HG03159 (cell line): ENCODE data around the gene SMARCD2.
"Not testable (repeated sequence)": the region's sequence is repeated elsewhere in the genome, so short reads cannot be mapped to it uniquely, and the experiment has no call there.

Source experiments
- ATAC-seq: cut with Tn5 transposase; IDR thresholded peaks from one replicate; pipeline ENCODE4 v1.9.1; 2021; ENCODE audit warnings: mild to moderate bottlenecking, moderate library complexity; ENCODE audit not compliant: unreplicated experiment

SMARCD2 gene

GRCh38 chr17:63842540-63843386, at the start of gene SMARCD2:
TSS of gene SMARCD2 (minus strand) at chr17:63842685. CDS start at chr17:63842674, 11 bp downstream.
- ATAC-seq: peak; percentile 71

DNA sequence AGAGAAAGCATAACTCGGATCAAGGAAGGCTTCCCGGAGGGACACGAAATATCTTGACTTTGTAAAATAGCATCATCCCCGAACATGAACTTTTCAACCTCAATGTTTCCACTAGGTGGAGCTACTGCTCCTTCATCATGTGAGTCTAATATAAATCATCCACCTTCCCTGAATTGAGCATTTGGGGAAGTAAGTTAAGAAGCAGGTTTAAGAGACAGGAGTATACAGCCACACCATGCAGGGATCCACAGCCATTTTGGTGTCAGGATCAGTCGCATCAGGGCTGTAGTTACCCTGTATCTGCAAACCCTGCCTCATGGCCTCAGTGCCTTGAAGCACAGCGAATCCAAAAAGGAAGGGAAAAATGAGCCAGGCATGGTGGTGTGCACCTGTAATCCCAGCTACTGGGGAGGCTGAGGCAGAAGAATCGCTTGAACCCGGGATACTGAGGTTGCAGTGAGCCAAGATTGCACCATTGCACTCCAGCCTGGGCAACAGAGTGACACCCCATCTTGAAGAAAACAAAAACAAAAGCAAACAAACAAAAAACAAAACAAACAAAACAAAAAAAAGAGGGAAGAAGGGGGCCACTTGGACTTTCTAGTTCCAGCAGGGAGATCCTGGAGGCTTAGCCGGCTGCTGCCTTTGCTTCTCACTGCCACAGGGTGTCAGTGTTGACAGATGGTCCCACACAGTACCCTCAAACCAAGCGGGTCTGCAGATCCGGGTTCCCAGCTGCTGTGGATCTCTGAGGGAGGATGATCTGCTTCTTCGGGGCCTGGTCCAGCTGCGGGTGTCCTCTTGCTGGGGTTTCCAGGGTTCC, 46.8 kb upstream of the SMARCD2 start:
- not testable (repeated sequence) for ATAC-seq

- ATAC-seq: not testable (repeated sequence)
These were observed 42.6 kb upstream of the SMARCD2 start for GRCh38 chr17:63885119-63885518.

DNA sequence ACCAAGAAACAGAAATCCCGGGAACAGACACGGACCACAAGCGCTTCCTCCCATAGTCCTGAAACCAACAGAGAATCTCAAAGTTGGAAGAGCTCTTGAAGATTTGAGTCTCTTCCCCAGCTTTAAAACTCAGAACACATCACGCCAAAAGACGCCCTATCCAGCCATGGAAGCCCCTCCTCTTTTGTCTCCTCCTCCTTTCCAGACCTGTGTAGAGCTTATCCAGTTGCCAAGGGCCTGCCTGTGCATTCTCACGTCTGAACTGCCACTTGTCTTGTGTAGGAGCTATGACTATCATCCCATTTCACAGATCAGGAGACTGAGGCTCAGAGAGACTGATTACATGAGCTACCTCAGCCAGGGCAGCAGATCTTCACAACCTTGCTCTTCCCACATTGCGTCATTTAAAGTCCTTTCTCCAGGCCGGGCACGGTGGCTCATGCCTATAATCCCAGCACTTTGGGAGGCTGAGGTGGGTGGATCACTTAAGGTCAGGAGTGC, 40.2 kb upstream of the SMARCD2 start:
- ATAC-seq: not testable (repeated sequence)

DNA sequence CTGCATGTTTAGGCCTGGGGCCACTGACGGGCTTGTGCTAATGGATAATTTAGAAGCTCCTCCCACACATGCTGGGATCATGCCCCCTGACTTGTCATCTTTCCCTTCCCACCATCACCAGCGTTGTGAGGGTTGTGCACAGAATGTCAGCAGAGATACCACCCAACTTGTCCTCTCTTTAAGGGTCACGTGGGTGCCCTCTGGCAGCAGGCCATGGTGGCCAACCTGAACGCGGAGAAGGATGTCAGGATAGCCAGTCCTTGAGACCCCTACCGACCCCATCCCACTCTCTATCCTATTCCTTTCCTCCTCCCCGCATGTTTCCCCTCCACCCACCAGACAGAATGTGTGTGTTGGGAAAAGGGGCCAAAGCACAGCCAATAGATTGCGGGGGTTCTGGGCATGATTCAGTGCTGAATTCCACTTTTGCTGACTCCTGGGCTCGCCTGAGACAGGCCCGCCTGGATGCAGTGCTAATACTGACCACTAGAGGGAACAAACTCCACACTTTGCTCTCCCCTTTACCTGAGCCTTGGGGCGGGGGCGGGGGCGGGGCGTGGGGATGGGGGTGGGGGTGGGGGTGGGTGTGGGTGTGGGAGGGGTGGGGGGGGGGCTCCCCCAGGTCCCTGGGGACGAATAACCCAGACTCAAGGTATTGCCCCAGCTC, 39.6 kb upstream of the SMARCD2 start, which contains the start of gene GH2:
GH2 (minus strand) TSS at position 10 of the 667 bp plus-strand sequence. CDS start 143 bp downstream, outside the sequence.
- no peak for ATAC-seq

- ATAC-seq: not testable (repeated sequence)
These were observed 38.9 kb upstream of the SMARCD2 start for GRCh38 chr17:63881337-63881736.

DNA sequence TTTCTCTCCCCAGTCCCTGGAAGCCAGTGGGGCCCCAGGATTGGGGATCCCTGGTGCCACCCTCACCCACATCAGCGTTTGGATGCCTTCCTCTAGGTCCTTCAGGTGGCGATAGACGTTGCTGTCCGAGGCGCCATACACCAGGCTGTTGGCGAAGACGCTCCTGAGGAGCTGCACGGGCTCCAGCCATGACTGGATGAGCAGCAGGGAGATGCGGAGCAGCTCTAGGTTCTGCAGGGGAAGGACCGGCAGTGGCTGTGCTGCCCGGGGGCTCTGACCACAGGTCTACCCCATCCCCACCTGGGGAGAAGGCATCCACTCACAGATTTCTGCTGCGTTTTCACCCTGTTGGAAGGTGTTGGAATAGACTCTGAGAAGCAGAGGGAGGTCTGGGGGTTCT, 38.2 kb upstream of the SMARCD2 start:
- ATAC-seq: no peak

- not testable (repeated sequence) for ATAC-seq
These were observed 35.9 kb upstream of the SMARCD2 start for GRCh38 chr17:63878413-63878812.

- ATAC-seq: not testable (repeated sequence)
These were observed 32.2 kb upstream of the SMARCD2 start for GRCh38 chr17:63874693-63875092.

- not testable (repeated sequence) for ATAC-seq
These were observed 31.7 kb upstream of the SMARCD2 start for GRCh38 chr17:63874061-63874626.

- ATAC-seq: not testable (repeated sequence)
These were observed 31.1 kb upstream of the SMARCD2 start, which contains the start of gene CSH2 for GRCh38 chr17:63873577-63873976. TSS of gene CSH2 (minus strand) at chr17:63873677. CDS start at chr17:63873614, 63 bp downstream.

DNA sequence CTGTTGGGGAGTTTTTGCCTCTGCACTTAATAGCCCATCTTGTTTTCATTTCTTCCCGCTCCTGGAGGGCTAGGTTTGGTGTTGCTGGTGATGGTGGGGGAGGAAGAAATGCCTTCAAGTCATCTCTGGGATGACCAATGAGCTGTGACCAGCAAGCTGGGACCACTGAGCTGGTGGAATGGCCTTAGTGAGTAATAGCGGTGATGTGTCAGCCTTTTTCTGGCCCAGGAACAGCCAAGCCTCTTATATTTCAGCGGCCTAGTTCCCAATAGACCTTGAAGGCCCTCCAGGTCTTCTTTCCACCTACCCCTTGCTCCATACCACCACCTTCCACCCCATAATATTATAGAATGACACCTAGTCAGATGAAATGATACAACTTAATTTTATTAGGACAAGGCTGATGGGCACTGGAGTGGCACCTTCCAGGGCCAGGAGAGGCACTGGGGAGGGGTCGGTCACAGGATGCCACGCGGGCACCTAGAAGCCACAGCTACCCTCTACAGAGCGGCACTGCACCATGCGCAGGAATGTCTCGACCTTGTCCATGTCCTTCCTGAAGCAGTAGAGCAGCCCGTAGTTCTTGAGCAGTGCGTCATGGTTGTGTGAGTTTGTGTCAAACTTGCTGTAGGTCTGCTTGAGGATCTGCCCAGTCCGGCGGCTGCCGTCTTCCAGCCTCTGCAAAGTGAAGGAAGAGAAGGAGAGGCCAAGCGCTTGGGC, 29.3 kb upstream of the SMARCD2 start:
- not testable (repeated sequence) for ATAC-seq

- not testable (repeated sequence) for ATAC-seq
These were observed 27.8 kb upstream of the SMARCD2 start for GRCh38 chr17:63870292-63870665.

- ATAC-seq: not testable (repeated sequence)
These were observed 27.2 kb upstream of the SMARCD2 start for GRCh38 chr17:63869491-63870291.

DNA sequence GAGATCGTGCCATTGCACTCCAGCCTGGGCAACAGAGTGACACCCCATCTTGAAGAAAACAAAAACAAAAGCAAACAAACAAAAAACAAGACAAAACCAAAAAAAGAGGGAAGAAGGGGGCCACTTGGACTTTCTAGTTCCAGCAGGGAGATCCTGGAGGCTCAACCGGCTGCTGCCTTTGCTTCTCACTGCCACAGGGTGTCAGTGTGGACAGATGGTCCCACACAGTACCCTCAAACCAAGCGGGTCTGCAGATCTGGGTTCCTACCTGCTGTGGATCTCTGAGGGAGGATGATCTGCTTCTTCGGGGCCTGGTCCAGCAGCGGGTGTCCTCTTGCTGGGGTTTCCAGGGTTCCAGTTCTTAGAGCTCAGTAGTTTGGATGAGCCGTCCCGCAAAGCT, 24.1 kb upstream of the SMARCD2 start:
- not testable (repeated sequence) for ATAC-seq

- ATAC-seq: no peak
These were observed 16.8 kb upstream of the SMARCD2 start for GRCh38 chr17:63859257-63859656.

DNA sequence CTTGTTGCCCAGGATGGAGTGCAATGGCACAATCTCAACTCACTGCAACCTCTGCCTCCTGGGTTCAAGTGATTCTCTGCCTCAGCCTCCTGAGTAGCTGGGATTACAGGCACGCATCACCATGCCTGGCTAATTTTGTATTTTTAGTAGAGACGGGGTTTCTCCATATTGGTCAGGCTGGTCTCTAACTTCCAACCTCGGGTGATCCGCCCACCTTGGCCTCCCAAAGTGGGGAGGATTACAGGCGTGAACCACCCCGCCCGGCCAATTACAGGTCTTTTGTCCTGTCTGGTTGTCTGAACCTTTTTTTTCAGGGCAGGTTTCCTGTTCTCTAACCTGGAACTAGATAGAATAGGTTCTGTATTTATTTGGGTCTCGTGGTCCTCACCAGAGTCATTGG, 13.9 kb upstream of the SMARCD2 start:
- not testable (repeated sequence) for ATAC-seq

GRCh38 chr17:63855185-63855584, 12.7 kb upstream of the SMARCD2 start:
- no peak for ATAC-seq

GRCh38 chr17:63854709-63855108, 12.2 kb upstream of the SMARCD2 start:
- no peak for ATAC-seq
